CD4-positive, alpha-beta T cell treated with Interferon alpha-2 for 1 hour (primary cell): ENCODE data around the gene SGCD.

Experiments used
- DNase-seq, 2 donors: peaks; one replicate each; pipeline ENCODE4 v3.0.0-alpha.2; 2020 to 2022

SGCD gene

GRCh38 chr5:156523607-156524006 lies 196.6 kb downstream of the SGCD start:
- no peak for DNase-seq

GRCh38 chr5:156526081-156526925 lies 199.3 kb downstream of the SGCD start:
- DNase-seq = no peak

- DNase-seq = no peak
Measured at GRCh38 chr5:156527611-156528010, 200.6 kb downstream of the SGCD start.

GRCh38 chr5:156528673-156529072 lies 201.7 kb downstream of the SGCD start:
- no peak for DNase-seq

- no peak for DNase-seq
Measured at GRCh38 chr5:156529892-156530291, 202.9 kb downstream of the SGCD start.

- DNase-seq = no peak
Measured at GRCh38 chr5:156531199-156531598, 204.2 kb downstream of the SGCD start.

GRCh38 chr5:156532921-156533320 lies 206.0 kb downstream of the SGCD start:
- no peak for DNase-seq

- DNase-seq = no peak
Measured at GRCh38 chr5:156534085-156534484, 207.1 kb downstream of the SGCD start.

GRCh38 chr5:156534906-156535485 lies 208.0 kb downstream of the SGCD start:
- no peak for DNase-seq

- DNase-seq = no peak
Measured at GRCh38 chr5:156540491-156540890, 213.5 kb downstream of the SGCD start.

GRCh38 chr5:156541582-156541981 lies 214.6 kb downstream of the SGCD start:
- DNase-seq = no peak

GRCh38 chr5:156543348-156544145 lies 216.6 kb downstream of the SGCD start:
- no peak for DNase-seq

GRCh38 chr5:156552855-156553358 lies 225.9 kb downstream of the SGCD start:
- DNase-seq = no peak

GRCh38 chr5:156556666-156557406 lies 229.9 kb downstream of the SGCD start:
- DNase-seq = no peak

GRCh38 chr5:156560002-156560401 lies 233.0 kb downstream of the SGCD start:
- no peak for DNase-seq

GRCh38 chr5:156561651-156562050 lies 234.7 kb downstream of the SGCD start:
- DNase-seq = no peak

GRCh38 chr5:156570615-156571014 lies 243.7 kb downstream of the SGCD start:
- DNase-seq = no peak

GRCh38 chr5:156581725-156582124 lies 254.8 kb downstream of the SGCD start:
- no peak for DNase-seq

GRCh38 chr5:156582193-156582598 lies 255.2 kb downstream of the SGCD start:
- DNase-seq = no peak

GRCh38 chr5:156584871-156585270 lies 257.9 kb downstream of the SGCD start:
- DNase-seq = no peak

- no peak for DNase-seq
Measured at GRCh38 chr5:156585999-156586398, 259.0 kb downstream of the SGCD start.

GRCh38 chr5:156587012-156587411 lies 260.0 kb downstream of the SGCD start:
- no peak for DNase-seq

- no peak for DNase-seq
Measured at GRCh38 chr5:156588306-156588705, 261.3 kb downstream of the SGCD start.
